ENCODE measurements around the gene ZNF165.

- TF ChIP-seq CTCF (IDR thresholded peaks at IDR 0.05; ENCODE audit: control extremely low read depth in 1 of 3, insufficient read depth in 1 of 3, low read depth in 1 of 3, low read length in 3 of 3) (no peak), JUN (IDR thresholded peaks at IDR 0.05; ENCODE audit: low read depth, low read length) (no peak), POLR2A (IDR thresholded peaks at IDR 0.05; ENCODE audit: control extremely low read depth in 1 of 2, low read depth in 2 of 2, low read length in 2 of 2) (no peak), SIN3A (conservative IDR thresholded peaks at IDR 0.05 in 1 of 2, IDR thresholded peaks at IDR 0.05 in 1 of 2; ENCODE audit: low read depth in 1 of 2, low read length in 2 of 2) (no peak), YY1 (IDR thresholded peaks at IDR 0.05; ENCODE audit: low read depth, low read length) (no peak), USF2 (IDR thresholded peaks at IDR 0.05; ENCODE audit: low read length) (no peak), CHD1 (IDR thresholded peaks at IDR 0.05; ENCODE audit: low read depth, low read length) (no peak), SUZ12 (IDR thresholded peaks at IDR 0.05; ENCODE audit: low read length) (no peak), RNF2 (IDR thresholded peaks at IDR 0.05; ENCODE audit: borderline replicate concordance, low read depth, low read length, missing control alignments, poor library complexity, severe bottlenecking) (no peak), ASH2L (IDR thresholded peaks at IDR 0.05; ENCODE audit: low read length) (no peak), ZNF274 (IDR thresholded peaks at IDR 0.05; ENCODE audit: borderline replicate concordance, extremely low read depth, low read length) (no peak), MAX (IDR thresholded peaks at IDR 0.05) (no peak), EZH2 (IDR thresholded peaks at IDR 0.05; ENCODE audit: low read depth, low read length, severe bottlenecking) (no peak)
Observed at GRCh38 chr6:28118217-28118616, 37.8 kb downstream of the ZNF165 start.
